Mesothelial cell of epicardium (in vitro differentiated cells): ENCODE measurements around the gene ASB10. TPM values are rescaled to one million over a fixed set of nuclear protein-coding genes. Genes with fewer than 3 reads are reported as not detected.
A peak's percentile ranks its signal among the peaks of the same experiment; 100 is the strongest.

ENCODE experiments used
- DNase-seq, 2 experiments: peaks; one replicate each; pipeline ENCODE4 v3.0.0; 2021; ENCODE audit warnings: low spot score in 2 of 2; ENCODE audit not compliant: unreplicated experiment in 2 of 2
- H3K27ac Mint-ChIP-seq: 2 replicates; pipeline ENCODE4 v1.8.0; 2021; ENCODE audit warnings: mixed read lengths
- H3K27me3 Mint-ChIP-seq: 2 replicates; pipeline ENCODE4 v1.8.0; 2021; ENCODE audit warnings: low read depth, mixed read lengths
- H3K36me3 Mint-ChIP-seq: 2 replicates; pipeline ENCODE4 v1.8.0; 2021; ENCODE audit warnings: mixed read lengths
- H3K4me1 Mint-ChIP-seq: 2 replicates; pipeline ENCODE4 v1.8.0; 2021; ENCODE audit warnings: mixed read lengths
- H3K4me3 Mint-ChIP-seq: 2 replicates; pipeline ENCODE4 v1.8.0; 2021; ENCODE audit warnings: mild to moderate bottlenecking, moderate library complexity, mixed read lengths
- H3K9me3 Mint-ChIP-seq: 2 replicates; pipeline ENCODE4 v1.8.0; 2021; ENCODE audit warnings: mixed read lengths
- total RNA-seq: library from RNA; stranded (reverse); gene quantifications from 3 replicates; pipeline ENCODE4 v1.2.1, GENCODE V29; 2021
- TF ChIP-seq, protein P1 (sequence below): fragments of 200-600 bp; sonication (generic); IDR thresholded peaks from one replicate; pipeline ENCODE4 v1.5.0; 2021; ENCODE audit warnings: antibody characterized with exemption; ENCODE audit not compliant: unreplicated experiment

Gene ASB10
- total RNA-seq, 1 donor from 2014 or later = not detected

DNA sequence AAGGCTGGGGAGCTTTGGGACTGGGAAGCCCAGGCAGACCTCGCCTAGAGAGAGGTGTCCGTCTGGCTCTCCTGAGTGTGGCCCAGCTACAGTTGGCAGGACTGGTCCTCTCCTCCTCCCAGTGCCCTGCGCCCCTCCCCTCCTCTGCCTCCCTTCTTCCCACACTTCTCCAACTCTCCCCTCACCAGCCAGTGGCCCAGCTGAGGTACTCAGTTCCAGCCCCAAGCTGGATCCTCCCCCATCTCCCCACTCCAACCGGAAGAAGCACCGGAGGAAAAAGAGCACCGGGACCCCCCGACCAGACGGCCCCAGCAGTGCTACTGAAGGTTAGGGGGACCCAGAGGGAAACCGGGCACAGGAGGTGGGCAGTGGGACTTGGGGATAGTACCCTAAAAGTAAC is 47.3 kb downstream of the ASB10 start:
- no peaks in the 10 kb centered on the region for H3K9me3 Mint-ChIP-seq
- TF ChIP-seq, protein P1, sequence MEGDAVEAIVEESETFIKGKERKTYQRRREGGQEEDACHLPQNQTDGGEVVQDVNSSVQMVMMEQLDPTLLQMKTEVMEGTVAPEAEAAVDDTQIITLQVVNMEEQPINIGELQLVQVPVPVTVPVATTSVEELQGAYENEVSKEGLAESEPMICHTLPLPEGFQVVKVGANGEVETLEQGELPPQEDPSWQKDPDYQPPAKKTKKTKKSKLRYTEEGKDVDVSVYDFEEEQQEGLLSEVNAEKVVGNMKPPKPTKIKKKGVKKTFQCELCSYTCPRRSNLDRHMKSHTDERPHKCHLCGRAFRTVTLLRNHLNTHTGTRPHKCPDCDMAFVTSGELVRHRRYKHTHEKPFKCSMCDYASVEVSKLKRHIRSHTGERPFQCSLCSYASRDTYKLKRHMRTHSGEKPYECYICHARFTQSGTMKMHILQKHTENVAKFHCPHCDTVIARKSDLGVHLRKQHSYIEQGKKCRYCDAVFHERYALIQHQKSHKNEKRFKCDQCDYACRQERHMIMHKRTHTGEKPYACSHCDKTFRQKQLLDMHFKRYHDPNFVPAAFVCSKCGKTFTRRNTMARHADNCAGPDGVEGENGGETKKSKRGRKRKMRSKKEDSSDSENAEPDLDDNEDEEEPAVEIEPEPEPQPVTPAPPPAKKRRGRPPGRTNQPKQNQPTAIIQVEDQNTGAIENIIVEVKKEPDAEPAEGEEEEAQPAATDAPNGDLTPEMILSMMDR = no peak
- H3K27ac Mint-ChIP-seq = no peak overlapping the region
- no peak overlapping the region for H3K4me3 Mint-ChIP-seq
- H3K27me3 Mint-ChIP-seq = no peaks in the 10 kb centered on the region
- H3K4me1 Mint-ChIP-seq = peaks cover 2% of the 10 kb centered on the region
- DNase-seq = no peak
- peaks cover 28% of the 10 kb centered on the region for H3K36me3 Mint-ChIP-seq

DNA sequence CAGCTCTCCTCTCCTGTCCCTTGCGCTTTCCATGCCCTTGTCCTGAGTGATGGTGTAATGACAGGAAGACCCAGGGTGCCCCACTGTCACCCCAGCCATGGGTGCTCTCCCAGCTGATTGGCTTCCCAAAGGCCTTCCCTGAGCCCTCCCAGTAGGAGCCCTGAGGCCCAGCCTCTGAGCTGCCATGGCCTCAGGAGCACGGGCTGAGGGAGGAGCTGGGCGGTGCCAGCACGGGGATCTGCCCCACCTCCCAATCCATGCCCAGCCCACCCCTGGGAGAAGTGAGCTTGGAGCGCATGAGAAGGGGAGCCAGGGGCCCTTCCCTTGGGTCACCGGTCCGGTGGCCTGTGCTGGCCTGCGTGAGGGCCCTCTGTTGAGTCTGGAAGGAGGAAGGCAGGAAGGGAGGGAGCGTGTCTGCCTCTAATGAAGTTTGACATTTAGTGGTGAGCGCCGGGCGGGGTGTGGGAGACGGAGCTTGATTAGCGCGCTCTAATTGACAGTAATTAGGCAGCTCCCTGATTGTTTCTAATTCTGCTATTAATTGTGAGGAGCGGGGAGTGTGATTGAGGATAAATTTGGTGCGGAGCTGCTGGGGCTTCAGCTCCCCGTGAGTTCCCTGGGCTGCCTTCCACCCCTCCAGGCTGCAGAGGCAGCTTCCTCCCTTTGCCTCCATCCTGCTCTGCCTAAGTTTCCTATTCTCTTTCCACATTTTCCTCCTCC is 47.8 kb downstream of the ASB10 start:
- TF ChIP-seq, protein P1 = no peak
- Mint-ChIP-seq H3K36me3 (peaks cover 30% of the 10 kb centered on the region), H3K9me3 (no peaks in the 10 kb centered on the region)

DNA sequence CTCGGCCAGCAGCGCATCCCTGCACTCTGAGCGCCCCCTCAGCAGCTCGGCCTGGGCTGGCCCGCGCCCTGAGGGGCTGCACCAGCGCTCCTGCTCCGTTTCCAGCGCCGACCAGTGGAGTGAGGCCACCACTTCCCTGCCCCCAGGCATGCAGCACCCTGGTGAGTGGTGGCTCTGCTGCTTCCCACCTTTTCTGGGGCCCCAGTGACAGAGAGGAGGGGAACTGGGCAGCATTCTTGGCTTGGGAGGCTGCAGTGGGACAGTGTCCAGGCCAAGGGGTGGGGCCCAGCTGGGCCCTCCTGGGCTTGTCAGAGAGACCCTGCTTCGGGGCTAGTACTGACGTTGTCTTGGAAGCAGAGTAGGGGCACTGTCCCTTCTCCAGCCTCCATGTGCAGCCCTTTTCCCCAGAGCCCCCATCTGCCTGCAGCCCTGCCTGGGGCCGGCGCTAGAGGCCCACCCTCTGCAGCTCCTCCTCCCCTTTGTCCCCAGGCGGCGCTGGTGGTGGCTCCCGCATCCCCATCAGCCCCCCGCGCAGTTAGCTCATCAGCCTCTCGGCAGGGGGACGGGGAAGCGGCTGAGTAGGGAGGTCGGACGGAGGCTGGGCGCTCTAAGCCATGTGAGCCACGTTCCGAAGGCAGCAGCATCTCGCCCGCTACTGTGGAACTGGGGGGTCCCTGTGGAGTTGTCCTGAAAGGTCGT is 48.7 kb downstream of the ASB10 start:
- Mint-ChIP-seq H3K9me3 (no peaks in the 10 kb centered on the region), H3K4me1 (peaks cover 2% of the 10 kb centered on the region), H3K4me3 (no peak overlapping the region), H3K27me3 (no peaks in the 10 kb centered on the region), H3K27ac (no peak overlapping the region), H3K36me3 (peaks cover 24% of the 10 kb centered on the region)
- TF ChIP-seq, protein P1 = no peak
- no peak for DNase-seq

More for the DNA sequence above, 47.8 kb downstream of the ASB10 start:
- Mint-ChIP-seq H3K4me1 (peaks cover 2% of the 10 kb centered on the region), H3K27me3 (no peaks in the 10 kb centered on the region), H3K4me3 (no peak overlapping the region), H3K27ac (no peak overlapping the region)
- no peak for DNase-seq

DNA sequence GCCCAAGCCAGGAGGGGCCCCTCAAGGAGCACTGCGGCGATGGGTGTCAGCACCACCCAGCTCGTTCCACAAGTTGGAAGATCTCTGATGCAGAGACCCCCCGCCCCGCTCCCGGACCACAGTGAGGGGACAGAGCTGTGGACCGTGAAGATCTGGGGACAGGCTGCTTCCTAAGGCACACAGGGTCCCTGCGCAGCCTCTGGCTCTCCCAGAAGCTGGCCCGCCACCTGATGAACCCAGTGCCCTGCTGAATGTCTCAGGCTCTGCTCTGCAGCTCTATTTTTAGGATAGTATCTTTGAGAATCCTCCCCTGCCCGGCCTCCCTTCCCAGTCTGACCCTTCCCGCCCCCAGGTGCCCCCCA is 49.3 kb downstream of the ASB10 start:
- Mint-ChIP-seq H3K4me1 (peaks cover 2% of the 10 kb centered on the region), H3K27ac (no peak overlapping the region), H3K9me3 (no peaks in the 10 kb centered on the region), H3K36me3 (peaks cover 23% of the 10 kb centered on the region), H3K4me3 (no peak overlapping the region), H3K27me3 (no peaks in the 10 kb centered on the region)
- no peak for DNase-seq
- TF ChIP-seq, protein P1 = no peak

DNA sequence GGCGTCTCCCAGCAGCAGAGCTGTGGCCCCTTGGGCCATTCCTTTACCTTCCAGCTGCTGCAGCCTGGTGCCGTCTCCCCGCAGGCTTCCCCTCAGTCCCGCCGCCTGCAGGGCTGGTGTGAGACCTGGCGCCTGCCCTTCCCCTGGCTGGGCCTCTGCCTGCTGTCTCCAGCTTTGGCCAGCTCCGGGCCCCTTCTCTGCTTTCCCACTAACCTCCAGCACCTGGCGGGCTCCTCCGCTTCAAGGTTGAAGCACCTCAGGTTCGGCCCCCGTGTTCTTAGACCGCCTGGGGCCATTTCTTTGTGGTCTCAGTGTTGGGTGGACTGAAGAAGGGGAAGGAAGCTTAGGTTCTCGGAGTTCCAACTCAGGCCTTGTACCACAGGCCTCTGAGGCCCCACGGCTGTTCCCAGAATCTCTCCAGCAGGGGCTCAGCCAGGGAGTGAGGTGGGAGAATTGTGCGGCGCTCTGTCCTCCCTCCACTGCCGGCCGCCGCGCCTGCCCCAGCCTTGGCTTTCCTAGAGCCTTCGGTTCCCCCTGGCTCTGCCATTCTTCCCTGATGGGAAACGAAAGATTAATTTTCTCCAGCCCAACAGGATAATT is 49.9 kb downstream of the ASB10 start:
- Mint-ChIP-seq H3K27me3 (no peaks in the 10 kb centered on the region), H3K4me1 (peaks cover 2% of the 10 kb centered on the region), H3K9me3 (no peaks in the 10 kb centered on the region), H3K36me3 (peaks cover 27% of the 10 kb centered on the region), H3K4me3 (no peak overlapping the region), H3K27ac (peak overlapping the region; percentile 39)
- TF ChIP-seq, protein P1 = no peak
- no peak for DNase-seq
